GM10847 (cell line): Measurements from ENCODE around the gene ELL2.

Experiments
- POLR2A ChIP-seq: IDR thresholded peaks from 2 replicates; pipeline ENCODE4 v1.6.1; 2011; ENCODE audit not compliant: insufficient read length; ENCODE audit errors: extremely low read depth

The ELL2 gene

DNA sequence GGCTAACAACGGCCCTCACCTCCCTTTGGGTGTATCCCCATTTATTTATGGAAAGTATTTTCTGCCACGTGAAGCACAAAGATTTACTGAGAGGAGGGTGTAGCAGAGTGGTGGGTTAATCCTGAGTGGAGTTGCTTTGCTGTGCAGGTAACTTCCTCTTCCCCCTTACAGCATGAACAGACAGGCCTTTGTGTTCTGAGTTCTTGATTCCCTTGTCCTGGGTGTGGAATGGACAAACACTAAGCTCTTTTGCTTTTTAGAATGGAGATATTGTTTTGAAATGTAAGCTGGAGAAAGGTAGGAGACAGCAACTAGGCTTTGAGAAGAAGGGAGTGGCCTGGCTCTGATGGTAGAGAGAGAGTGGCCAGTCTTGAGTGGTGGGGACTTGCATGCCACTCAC lies 122.0 kb downstream of the ELL2 start:
- no peak for TF ChIP-seq POLR2A

DNA sequence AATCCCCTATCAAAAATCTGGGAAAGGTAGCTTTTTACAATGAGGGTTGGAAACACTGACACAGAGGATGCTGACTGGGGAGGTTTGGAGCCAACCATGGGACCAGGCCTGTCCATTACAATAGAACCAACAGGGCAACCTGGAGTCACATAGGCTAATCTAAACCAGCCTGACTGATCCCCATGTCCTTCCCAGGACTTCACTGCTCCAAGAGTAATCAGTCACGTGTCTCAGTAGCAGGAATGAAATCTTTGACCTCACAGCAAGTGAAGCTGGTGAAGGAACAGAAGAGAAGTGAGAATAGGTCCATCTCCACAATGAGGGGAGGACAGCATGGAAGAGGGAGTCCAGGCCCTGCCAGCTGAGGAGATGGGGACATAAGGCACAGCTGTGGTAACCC lies 123.1 kb downstream of the ELL2 start:
- no peak for TF ChIP-seq POLR2A

- TF ChIP-seq POLR2A = no peak
These were observed 123.6 kb downstream of the ELL2 start for GRCh38 chr5:95838001-95838520.

GRCh38 chr5:95837492-95837891 lies 124.2 kb downstream of the ELL2 start:
- TF ChIP-seq POLR2A = no peak

GRCh38 chr5:95836544-95836943 lies 125.1 kb downstream of the ELL2 start:
- TF ChIP-seq POLR2A = no peak

- TF ChIP-seq POLR2A = no peak
These were observed 125.8 kb downstream of the ELL2 start for GRCh38 chr5:95835682-95836385.
